T-helper 22 cell (primary cell): Measurements from ENCODE around the gene PGLYRP1.

Experiments used
- DNase-seq: peaks from one replicate; pipeline ENCODE4 v3.0.0-alpha.2; 2020; ENCODE audit warnings: low read depth

PGLYRP1 gene

DNA sequence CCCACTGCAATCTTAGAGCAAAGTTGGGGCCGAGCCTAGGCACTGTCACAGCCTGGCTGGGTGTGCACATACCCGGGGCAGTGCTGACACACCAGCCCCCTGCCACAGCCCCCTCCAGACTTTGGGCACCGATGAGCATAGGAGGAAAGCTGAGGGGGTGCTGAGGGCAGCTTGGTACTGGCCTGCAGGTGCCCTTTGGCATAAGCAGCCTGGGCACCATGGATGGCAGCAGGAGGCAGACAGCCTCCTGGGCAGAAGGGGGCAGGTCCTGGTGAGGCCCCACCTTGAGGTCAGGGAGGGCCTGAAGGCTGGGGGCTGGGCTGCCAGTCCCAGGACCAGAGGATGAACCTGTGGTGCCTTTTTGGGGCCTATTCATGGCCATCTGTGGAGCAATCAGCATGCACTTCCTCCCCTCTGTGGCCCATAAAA, 9.8 kb upstream of the PGLYRP1 start:
- no peak for DNase-seq

DNA sequence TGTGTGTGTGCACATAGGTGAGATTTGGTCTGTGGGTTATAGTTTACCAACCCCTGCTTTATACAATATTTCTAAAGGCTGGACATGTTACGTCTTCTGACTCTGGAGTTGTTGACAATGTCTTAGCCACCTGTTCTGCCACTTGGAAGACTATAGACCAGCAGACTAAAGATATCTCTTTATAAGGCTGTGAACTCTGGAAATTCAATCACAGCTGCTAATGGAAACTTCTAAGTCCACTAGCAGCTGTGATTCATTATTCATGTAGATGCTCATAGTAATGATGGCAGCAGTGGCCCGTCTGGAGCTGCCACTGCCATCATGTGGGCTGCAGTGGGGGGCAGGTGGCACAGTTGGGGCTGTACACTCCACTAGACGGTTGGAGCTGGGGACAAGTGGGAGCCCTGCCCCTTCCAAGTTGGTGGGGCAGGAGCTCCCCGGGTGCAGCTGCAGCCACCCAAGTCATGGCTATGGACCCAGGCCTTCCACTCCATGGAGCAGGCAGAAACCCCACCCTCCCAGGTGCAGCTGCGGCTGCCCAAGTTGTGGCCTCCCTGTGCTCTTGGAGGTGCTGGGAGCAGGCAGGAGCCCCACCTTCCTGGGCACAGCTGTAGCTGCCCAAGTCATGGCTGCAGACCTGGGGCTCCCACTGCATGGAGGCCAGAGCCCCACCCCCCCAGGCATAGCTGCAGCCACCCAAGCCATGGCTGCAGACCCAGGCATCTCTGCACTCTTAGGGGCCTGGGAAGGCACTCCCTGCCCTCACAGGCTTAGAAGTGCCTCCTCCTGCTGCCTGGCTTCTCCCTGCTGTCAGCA, 9.1 kb upstream of the PGLYRP1 start:
- no peak for DNase-seq

DNA sequence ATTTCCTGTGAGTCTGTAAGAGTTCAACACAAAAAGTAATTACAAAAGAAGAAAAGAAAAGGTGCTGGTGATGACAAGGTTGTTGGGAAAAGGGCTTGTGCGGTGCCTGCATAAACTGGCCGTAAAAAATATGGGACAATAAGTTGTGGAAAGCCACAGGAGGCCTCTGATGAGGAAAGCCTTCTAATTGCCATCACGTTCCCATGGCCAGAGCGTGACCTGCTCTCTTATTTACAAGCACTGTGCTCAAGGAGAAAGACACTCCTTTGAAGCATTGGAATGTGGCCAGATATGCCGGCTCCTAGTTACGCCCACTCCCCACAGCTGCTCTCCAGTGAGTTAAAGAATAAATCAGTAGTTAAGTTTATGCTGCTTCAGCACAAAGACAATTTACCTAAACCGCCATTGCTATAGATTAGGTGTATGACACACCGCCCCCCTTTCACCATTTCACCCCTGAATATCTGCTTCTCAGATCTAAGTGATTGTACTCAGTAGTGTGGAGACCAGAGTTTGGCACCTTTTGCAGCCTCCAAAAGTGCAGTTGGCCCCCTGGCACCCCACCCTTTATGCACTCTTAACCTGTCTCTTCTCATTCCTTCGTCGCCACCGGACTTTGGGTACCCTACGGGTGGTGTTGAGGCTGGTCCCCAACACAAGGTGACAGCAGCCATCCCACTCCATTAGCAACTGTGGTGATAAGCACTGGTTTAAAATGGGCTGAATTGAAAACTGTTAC, 8.1 kb upstream of the PGLYRP1 start:
- no peak for DNase-seq

DNA sequence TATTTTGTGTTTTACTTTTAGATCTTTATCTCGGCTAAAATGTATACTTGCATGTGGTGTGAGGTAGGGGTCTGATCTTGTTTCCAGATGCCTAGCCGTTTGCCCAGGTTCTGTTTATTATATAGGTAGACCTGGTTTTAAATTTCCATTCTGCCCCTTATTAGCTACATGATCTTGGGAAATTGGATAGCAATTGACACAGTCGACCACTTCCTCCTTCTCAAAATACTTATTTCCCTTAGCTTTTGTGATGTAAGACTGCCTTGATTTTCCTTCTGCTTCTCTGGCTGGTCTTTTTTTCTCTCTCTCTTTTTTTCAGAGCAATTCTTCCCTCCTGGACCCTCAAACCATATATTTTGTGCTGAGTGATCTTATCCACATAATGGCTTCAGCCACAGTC, 3.0 kb upstream of the PGLYRP1 start:
- DNase-seq, result no peak

DNA sequence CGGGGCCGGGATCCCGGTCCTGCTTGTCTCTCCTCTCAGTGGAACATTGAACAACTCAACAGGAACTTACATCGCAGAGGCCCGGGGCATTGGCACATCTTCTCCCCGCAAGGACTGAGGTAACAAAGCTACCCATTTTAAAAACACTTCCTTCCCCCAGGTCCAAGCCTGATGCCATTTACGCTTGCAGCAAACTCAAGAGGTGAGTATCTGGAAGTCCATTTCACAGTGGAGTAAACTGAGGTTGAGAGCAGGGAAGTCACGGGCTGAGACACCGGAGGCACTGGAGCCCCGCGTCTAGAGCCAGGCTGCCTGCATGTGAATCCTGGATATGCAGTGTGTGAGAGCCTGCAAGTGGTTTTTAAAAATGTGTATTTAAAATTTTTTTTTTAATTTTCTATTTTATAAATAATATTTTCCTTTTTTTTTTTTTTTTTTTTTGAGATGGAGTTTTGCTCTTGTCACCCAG, 492 bp upstream of the PGLYRP1 start:
- DNase-seq, result no peak

DNA sequence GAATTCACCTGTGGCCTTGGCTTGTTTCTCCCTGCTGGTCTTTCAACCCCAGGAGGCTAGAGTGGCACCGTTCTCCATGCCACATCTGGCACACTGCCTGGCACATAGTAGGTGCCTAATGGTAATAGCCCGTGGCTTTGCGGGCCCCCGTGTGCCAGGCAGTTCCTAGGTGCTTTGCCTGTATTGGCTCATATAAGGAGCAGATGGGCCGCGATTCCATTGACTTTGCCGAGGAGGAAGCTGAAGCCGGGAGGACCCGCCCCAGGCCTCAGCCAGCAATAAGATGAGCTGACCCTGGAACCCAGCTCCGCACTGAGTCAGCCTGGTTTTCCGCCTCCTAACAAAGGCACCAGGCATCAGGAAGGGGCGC, 807 bp downstream of the PGLYRP1 start:
- no peak for DNase-seq

DNA sequence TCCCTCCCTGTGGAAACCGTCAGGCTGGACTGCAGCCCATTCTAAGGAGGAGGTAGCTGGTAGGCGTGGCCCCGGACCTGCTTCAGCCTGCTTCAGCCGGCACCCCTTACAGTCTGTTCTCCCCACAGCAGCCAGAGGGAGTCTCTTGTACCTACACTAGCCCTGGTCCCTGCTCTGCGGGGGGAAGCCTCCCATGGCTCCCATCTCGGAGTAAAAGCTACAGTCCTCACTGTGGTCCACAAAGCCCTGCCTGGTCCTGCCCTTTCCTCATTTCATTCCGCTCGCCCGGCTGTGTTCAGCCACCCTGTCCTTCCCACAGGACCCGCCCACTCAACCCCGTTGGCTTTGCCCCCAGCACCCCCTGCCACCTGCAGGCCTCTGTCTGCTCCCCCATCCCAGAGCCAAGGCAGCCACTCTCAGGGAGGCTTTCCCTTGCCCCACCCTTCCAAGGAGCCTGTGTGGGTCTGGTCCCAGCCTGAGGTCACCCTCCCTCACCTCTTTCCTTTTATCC, 1.3 kb downstream of the PGLYRP1 start:
- DNase-seq, result no peak

DNA sequence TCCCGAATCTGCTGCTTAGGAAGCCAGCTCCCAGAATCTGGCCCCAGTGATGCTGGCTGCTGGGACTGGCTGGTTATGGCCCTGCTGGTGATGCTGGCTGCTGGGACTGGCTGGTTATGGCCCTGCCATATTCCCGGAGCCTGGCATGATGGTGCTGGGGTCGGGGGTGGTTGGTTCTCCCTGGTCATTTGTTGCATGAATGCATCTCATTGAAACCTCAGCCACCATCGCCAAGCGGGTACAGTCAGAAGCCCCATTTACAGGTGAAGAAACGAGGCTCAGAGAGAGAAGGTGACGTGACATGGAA, 2.1 kb downstream of the PGLYRP1 start:
- no peak for DNase-seq

DNA sequence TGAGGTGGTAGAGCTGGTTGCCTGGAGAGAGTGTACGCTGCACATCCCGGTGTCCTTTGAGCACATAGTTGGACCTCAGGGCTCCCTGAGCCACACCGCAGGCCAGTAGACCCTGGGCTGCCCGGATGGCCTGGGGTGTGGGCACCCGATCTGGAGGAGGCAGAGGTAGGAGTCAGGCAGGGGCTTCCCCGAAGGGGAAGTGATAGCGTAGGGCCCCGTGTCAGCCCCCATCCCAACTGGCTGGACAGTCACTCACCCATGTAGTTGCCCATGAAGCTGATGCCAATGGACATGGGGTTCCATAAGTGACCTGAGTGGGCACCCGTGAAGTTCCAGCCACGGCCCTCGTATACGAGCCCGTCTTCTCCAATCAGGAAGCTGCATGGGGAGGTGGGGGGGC, 3.6 kb downstream of the PGLYRP1 start:
- no peak for DNase-seq

DNA sequence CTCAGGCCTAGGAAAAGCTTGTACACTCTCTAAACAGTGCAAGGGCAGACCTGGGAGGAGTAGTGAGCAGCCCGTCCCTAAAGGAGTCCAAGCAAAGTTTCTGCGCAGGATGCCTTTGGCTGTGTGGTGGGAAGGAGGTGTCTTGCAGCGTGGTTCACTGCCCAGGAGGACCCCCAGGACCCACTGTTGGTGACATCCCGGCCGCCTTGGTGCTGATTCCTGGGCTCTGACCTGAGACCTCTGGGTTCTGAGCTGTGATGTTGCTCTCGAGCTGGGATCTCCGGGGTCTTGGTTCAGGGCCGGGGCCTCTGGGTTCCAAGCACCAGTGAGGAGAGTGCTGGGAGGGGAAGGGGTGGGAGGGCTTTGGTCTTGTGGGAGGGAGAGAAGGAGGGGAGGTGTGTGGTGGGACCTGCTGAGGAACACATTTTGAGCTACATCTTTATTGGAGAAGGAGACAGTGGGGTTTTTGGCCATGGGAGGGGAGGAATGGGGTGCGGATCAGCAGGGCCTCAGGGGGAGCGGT, 4.1 kb downstream of the PGLYRP1 start:
- no peak for DNase-seq

DNA sequence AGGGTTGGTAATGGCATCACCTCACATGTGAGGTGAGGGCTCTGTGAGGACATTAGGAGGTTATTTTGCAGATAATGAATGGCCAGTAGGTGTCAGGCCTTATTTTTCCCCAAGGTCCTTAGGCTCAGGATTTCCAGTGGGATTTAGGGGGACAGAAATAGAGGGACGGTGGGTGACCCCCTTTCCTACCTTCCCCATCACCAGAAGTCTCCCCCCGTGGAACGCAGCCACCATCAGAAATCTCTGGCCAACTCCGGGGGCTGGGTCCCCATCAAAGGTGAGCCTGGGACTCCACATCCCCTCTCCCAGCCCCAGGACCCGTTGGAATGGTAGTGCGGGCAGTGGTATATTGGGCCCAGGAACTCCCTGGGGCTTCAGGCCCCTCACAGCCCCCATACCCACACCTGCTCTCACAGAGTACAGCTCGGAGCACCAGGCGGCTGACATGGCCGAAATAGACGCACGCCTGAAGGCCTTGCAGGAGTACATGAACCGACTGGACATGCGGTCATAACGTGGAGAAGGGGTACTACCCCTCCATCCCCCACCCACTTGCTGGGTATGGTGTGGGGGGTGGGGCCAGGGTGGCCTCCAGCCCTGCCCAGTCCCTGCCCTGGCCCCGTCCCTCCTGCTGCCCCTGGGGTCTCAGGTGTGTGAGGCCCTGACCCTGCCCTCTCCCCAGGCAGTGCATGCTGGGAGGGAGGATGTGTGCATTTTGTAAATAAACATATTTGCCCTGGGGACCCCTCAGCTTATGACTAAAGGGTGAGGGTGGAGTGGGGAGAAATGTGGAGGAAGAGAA, 4.8 kb downstream of the PGLYRP1 start:
- no peak for DNase-seq

DNA sequence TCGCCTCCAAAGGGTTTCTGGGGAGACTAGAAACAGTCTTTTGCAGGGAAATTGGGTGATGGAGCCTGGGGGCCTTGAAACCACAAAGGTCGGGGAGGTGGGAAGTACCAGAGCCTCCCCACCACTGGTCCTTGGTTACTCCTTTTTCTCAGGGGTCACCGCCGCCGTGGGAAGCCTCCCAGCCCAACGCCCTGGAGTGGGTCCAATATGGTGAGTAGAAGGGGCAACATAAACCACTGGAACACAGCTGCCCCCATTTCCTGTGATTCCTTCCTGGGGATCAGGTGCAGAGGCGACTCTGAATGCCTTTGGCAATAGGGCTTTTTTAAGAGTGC, 5.8 kb downstream of the PGLYRP1 start:
- DNase-seq, result no peak

DNA sequence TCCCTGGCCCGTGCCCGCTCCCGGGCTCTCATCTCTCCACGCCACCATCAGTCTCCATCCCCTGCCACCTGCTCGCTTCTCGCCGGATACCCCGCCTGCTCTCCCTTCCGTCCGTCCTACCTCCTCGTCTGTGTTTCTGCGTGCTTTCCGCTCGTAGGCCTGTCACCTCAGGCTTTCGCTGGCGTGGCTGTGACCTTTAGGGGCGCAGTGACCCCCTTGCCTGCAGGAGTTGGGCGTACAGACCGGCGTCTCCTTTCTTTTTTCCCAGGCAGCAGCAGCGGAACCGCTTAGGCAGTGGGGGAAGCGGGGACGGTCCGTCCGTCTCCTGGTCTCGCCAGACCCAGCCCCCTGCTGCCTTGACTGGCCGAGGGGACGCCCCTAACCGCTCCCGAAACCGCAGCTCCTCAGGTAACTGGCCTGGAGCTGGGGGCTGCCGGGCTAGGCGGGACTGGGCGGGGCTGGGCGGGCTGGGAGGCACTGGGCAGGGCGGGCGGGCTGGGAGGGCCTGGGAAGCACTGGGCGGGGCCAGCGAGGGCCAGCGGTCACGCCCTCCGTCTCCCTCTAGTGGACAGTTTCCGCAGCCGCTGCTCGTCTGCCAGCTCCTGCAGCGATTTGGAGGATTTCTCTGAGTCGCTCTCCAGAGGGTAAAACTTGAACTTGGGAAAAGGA, 6.3 kb downstream of the PGLYRP1 start:
- peak; percentile 65 for DNase-seq

DNA sequence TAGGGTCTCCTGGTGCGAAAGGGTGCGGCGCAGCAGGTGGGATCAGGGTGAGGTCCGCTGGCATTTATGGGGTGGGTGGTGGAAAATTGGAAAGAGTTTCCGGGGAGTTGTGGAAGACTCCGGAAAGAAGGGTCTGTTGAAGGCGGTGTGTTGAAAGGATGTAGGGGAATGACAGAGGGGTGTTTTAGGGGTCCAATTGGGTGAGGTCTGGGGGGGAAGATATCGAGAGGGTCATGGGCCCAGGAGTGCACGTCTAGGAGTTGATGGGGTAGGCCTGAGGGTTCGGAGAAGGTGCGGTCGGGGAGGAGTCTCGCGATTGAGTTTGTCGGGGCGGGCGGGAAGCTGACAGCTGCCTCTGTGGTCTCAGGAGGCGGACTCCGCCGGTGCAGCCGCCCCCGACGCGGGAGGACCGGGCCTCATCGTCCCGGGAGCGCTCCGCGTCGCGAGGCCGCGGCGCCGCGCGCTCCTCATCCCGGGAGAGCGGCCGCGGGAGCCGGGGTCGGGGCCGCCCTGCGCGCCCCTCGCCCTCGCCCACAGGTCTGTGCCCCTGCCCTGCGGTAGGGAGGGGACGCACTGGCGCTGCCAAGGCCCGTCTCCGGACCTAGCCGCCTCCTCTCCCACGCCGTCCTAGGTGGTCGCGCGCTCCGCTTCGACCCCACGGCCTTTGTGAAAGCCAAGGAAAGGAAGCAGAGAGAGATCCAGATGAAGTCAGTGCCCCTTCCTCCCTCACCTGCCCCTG, 7.0 kb downstream of the PGLYRP1 start:
- DNase-seq, result peak; percentile 39

DNA sequence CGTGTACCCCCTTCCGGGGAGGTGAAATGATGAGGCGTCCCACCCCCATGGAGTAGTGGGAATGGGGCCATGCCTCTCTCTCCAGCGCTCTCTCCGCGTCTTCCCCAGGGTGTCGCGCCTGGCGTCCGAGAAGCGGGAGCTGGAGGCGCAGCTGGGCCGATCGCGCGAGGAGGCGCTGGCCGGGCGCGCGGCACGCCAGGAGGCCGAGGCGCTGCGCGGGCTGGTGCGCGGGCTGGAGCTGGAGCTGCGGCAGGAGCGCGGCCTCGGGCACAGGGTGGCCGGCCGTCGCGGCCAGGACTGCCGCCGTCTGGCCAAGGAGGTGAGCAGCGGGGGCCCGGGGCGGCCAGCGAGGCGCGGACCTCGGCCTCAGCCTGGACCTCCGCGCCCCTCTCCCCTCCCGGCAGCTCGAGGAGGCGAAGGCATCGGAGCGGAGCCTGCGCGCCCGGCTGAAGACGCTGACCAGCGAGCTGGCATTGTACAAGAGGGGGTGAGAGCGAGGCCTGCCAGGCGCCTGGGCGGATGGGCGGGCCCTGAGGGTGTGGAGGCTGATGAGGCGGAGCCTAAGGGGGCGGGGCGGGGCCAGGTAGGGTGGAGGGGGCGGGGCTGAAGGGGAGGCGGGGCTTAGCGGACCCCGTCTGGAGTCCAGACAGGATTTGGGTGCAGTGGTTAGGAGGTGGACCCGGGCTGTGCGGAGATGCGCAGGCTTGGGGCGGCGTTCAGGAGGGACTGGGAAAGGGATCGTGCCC, 7.7 kb downstream of the PGLYRP1 start:
- peak; percentile 45 for DNase-seq

DNA sequence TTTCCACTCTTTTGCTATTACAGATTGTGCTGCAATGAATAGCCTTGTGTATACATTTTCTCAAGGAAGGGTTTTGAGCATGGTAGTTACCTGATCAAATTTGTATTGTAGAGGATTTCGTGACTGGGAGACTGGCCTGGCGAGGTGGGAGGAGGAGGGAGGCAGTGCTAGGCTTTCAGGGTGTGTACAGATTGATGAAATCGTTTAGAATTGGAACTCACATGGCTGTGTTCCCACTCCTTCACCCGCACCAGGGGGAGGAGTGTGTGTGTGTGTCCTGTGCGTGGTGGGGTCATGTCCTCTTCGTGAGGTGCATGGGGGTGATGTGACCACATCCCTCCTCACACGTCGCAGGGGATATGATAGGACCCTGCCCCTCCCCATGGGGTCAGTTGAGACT, 8.3 kb downstream of the PGLYRP1 start:
- DNase-seq, result no peak

DNA sequence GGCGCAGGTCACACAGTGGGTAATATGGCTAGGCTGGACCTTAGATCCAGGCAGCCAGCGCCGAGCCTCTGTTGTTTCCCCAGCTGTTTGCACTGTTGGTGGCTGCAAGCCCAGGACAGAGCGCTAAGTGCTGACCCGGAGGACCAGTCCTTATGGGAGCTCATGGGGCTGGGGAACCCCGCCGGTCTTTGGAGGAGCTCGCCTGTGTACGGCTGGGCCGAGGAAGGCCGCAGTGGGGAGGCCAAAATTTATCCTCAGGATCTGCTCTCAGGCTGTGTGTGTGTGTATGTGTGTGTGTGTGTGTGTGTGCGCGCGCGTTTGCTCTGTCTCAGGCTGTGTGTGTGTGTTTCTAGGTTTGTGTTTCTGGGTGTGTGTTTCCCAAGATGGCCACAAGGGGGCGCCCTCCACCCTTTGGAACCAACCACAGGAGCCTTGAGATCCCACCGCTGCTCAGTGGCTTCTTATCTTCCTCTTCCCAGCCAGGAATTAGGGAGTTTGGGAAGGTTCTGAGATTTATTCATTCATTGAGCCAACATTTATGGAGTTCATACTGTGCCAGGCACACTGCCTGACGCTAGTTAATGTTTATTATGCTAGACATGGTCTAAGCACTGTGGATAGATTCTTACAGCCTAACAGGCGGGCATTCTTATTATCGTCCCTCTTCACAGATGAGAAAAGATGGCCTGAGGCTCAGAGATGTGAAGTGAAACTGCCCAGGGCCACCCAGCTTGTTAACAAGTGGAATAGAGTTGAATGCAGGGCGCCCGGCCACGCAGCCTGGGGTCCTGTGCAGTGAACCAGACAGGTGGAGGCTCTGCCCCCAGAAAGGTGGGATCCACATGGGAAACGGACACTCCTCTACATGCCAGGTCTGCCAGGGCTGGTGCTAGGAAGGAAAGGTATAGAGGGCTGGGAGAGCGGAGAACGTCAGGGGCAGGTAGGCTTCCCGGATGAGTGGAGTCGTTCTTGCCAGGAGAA, 13.0 kb downstream of the PGLYRP1 start:
- DNase-seq, result peak; percentile 19

DNA sequence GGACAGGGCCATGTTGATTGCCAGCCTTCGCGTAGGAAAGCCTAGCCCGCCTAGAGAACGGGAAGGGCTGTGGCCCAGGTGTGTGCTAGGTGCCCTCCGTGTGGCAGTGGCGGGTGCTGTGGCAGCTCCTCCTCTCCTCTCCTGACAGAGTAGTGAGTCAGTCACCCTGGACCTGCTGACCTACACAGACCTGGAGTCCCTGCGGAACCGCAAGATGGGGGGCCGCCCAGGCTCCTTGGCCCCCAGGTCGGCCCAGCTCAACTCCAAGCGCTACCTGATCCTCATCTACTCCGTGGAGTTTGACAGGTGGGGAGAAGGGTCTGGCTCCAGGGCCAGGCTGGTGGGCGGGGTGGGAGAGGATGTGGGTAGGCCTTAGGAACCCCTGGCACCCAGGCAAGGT, 16.4 kb downstream of the PGLYRP1 start:
- no peak for DNase-seq

DNA sequence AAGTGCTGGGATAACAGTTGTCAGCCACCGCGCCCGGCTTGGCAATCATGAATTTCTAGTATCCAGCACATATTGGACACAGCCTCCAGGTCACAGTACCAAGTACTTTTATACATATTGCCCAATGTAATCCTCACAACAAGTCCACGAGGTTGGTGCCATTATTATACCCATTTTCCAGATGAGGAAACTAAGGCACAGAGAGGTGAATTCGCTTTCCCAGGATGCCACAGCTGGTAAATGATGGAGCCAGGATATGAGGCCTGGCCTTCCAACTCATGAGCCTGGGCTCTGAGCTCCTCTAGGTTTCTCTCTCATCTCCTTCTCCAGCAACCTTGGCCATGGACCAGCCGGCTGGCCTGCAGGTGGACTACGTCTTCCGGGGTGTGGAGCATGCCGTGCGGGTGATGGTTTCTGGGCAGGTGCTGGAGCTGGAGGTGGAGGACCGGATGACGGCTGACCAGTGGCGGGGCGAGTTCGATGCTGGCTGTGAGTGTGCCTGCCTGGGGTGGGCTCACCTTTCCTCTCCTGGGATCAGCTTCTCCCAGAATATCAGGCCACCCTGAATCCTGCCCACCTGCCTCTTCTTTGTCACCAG, 20.1 kb downstream of the PGLYRP1 start:
- DNase-seq, result no peak
